ENCODE results near the gene GRIN2A. TPM values are rescaled to one million over a fixed set of nuclear protein-coding genes. Genes with fewer than 3 reads are reported as not detected.

GRIN2A gene
- polyA plus RNA-seq, 1 donor from 2014 or later, result not detected

GRCh38 chr16:10103118-10103517, 79.1 kb downstream of the GRIN2A start:
- Mint-ChIP-seq H3K27ac (no peak overlapping the region), H3K27me3 (no peaks in the 10 kb centered on the region), H3K4me3 (no peak overlapping the region), H3K9me3 (peaks cover 0 to 9% (median 6%) of the 10 kb centered on the region in 3 donors), H3K36me3 (no peaks in the 10 kb centered on the region), H3K4me1 (no peaks in the 10 kb centered on the region)

DNA sequence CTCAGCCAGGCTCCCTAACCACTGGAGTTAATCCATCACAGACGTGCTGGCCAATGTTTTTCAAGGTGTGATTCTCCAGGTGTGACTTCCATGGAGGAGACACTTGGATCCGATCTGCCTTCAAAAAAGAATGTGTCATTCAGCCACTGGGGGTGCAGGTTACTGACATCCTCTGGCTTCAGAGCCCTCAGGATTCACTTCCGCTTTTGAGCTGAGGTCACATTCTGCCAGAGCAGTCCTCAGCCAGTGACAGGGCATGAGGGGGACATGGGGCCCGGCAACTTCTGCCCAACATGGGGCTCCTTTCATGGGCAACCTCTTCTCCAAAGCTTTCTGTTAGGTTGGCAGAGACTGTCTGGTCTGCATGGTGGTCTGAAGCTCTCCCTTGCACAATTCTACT, 81.4 kb downstream of the GRIN2A start:
- Mint-ChIP-seq H3K27me3 (no peaks in the 10 kb centered on the region), H3K27ac (no peak overlapping the region), H3K4me3 (no peak overlapping the region), H3K9me3 (peaks cover 0 to 9% (median 6%) of the 10 kb centered on the region in 3 donors), H3K36me3 (no peaks in the 10 kb centered on the region), H3K4me1 (no peaks in the 10 kb centered on the region)

DNA sequence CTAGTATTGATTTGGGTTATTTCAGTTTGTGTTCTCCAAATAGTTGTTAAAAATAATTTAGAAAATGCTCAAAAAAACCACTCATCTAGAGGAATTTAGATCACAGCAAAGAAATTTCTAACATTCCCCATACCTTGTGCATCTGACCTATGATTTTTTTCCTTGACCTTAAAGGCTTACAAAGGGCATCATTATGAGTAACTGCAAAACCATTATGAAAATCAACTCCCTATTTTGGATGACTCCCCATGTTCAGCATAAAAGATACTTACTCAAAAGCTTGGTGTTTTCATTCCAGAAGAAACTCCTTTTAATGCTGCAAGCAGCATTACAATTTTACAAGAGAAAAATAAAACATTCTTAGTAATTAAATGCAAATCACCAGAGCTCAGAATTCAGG, 83.2 kb downstream of the GRIN2A start:
- no peaks in the 10 kb centered on the region for H3K4me1 Mint-ChIP-seq
- H3K27ac Mint-ChIP-seq, result no peak overlapping the region
- H3K9me3 Mint-ChIP-seq, result peaks cover 0 to 9% (median 6%) of the 10 kb centered on the region in 3 donors
- no peaks in the 10 kb centered on the region for H3K36me3 Mint-ChIP-seq
- no peak overlapping the region for H3K4me3 Mint-ChIP-seq
- no peaks in the 10 kb centered on the region for H3K27me3 Mint-ChIP-seq

DNA sequence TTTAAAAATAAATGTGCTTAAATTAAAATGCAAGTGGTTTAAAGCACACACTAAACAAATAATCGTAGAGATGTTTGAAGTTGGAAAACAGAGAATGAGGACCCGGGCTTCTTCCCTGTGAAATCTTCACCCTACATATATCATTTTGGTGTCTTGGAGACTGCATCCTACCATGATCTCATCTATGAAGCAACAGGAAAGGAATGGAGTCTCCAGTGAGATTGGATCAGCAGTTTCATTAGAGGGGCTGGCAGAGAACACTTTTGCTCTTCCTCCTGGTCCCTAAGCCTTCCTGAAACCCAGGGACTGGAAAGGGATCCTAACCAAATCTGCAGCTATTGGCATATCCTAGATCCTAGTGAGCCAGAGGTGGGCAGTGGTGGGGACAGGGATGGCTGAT, 85.0 kb downstream of the GRIN2A start:
- H3K27me3 Mint-ChIP-seq, result no peaks in the 10 kb centered on the region
- H3K27ac Mint-ChIP-seq, result no peak overlapping the region
- H3K36me3 Mint-ChIP-seq, result no peaks in the 10 kb centered on the region
- no peak overlapping the region for H3K4me3 Mint-ChIP-seq
- H3K4me1 Mint-ChIP-seq, result no peaks in the 10 kb centered on the region
- H3K9me3 Mint-ChIP-seq, result peaks cover 0 to 9% (median 4%) of the 10 kb centered on the region in 3 donors

DNA sequence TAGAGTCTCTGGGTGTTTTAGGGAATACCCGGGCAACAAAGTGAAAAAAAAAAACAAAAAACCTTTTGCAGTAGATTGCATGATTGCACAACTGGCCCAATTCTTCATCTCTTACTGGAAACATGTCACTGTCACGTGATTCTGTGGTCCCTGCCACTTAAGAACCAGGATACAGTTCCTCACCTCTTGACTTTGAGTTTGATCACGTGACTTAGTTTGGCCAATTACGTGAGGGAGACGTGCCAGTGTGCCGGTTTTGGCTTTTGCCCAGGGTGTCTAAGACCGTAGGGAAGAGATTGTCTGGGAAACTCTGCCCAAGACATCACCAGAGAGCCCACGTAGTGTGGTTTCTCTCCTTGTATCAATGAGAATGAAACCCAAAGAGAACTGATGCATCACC, 88.7 kb downstream of the GRIN2A start:
- no peaks in the 10 kb centered on the region for H3K27me3 Mint-ChIP-seq
- H3K36me3 Mint-ChIP-seq, result peaks cover 2% of the 10 kb centered on the region
- no peak overlapping the region for H3K27ac Mint-ChIP-seq
- H3K4me3 Mint-ChIP-seq, result no peak overlapping the region
- H3K4me1 Mint-ChIP-seq, result no peaks in the 10 kb centered on the region
- H3K9me3 Mint-ChIP-seq, result peaks cover 0 to 2% (median 1%) of the 10 kb centered on the region in 3 donors

- H3K9me3 Mint-ChIP-seq, result peaks cover 0 to 2% (median 2%) of the 10 kb centered on the region in 3 donors
- H3K4me3 Mint-ChIP-seq, result no peak overlapping the region
- H3K4me1 Mint-ChIP-seq, result no peaks in the 10 kb centered on the region
- no peak overlapping the region for H3K27ac Mint-ChIP-seq
- peaks cover 2% of the 10 kb centered on the region for H3K27me3 Mint-ChIP-seq
- H3K36me3 Mint-ChIP-seq, result peaks cover 2% of the 10 kb centered on the region
Measured at GRCh38 chr16:10090816-10091215, 91.4 kb downstream of the GRIN2A start.

- H3K27me3 Mint-ChIP-seq, result peaks cover 4% of the 10 kb centered on the region
Measured at GRCh38 chr16:10088380-10088793, 93.8 kb downstream of the GRIN2A start.

GRCh38 chr16:10087151-10087550, 95.1 kb downstream of the GRIN2A start:
- Mint-ChIP-seq H3K9me3 (peaks cover 0 to 3% (median 2%) of the 10 kb centered on the region in 3 donors), H3K27ac (peak overlapping the region in 1 of 3 donors; percentile 15), H3K36me3 (peaks cover 2% of the 10 kb centered on the region), H3K27me3 (peaks cover 4% of the 10 kb centered on the region), H3K4me1 (no peaks in the 10 kb centered on the region), H3K4me3 (no peak overlapping the region)

More at GRCh38 chr16:10088380-10088793, 93.8 kb downstream of the GRIN2A start:
- H3K4me3 Mint-ChIP-seq, result no peak overlapping the region
- H3K4me1 Mint-ChIP-seq, result no peaks in the 10 kb centered on the region
- no peak overlapping the region for H3K27ac Mint-ChIP-seq
- peaks cover 0 to 2% (median 2%) of the 10 kb centered on the region in 3 donors for H3K9me3 Mint-ChIP-seq
- peaks cover 2% of the 10 kb centered on the region for H3K36me3 Mint-ChIP-seq

GRCh38 chr16:10086620-10087019, 95.6 kb downstream of the GRIN2A start:
- Mint-ChIP-seq H3K27ac (no peak overlapping the region), H3K4me1 (no peaks in the 10 kb centered on the region), H3K36me3 (peaks cover 2% of the 10 kb centered on the region), H3K4me3 (no peak overlapping the region), H3K9me3 (peaks cover 0 to 3% (median 2%) of the 10 kb centered on the region in 3 donors), H3K27me3 (peaks cover 4% of the 10 kb centered on the region)

DNA sequence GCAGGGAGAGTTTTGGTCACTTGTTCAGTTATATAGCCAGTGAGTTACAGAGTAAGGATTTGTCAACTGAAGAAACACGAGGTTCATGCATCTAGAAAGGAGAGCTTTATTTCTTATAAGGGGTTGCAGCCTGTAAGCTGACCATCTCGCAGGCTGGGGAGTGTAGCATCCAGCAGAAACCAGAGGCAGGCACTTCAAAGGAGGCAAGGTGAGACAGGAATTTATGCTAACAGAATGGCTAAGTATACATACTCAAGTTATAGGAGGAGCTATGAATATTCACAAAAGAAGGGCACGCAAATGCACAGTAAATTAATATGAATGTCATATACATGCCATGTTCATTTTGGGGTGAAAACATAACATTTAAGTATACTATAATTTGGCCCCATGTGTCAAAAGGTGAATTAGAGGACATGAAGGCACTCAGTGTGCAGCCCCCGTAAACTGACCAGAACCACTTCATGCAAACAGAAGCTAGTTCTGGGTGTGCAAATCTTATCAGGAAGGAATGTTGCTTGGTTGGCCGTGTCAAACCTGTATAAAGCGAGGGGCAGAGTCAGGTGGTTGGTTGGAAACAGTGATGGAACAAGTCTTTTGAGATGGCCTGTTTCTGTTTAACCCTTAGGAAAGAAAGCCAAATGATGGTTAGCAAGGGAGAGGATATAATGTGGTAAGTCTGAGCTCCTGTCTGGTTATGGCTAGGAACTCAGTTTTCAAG, 97.0 kb downstream of the GRIN2A start:
- no peaks in the 10 kb centered on the region for H3K4me1 Mint-ChIP-seq
- peaks cover 4% of the 10 kb centered on the region for H3K27me3 Mint-ChIP-seq
- no peak overlapping the region for H3K4me3 Mint-ChIP-seq

DNA sequence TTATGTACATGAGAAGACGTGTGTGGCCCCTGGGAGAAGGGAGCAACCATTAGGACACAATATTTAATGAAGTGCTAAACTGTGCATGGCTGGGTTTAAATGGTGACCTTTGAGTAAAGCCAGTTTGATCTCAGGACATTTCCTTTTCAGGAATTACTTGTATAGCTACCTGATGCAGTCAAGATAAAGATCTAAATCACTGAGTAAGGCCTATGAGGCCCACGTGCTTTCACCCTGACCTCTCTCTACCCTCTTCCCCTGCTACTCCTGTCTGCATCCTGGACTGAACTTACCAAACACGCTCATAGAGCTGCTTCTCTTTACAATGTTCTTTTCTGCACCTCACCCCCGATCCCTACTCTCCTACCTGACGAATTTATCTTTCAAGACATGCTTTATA, 98.9 kb downstream of the GRIN2A start:
- H3K36me3 Mint-ChIP-seq, result no peaks in the 10 kb centered on the region
- H3K27ac Mint-ChIP-seq, result no peak overlapping the region
- peaks cover 10% of the 10 kb centered on the region for H3K27me3 Mint-ChIP-seq
- H3K9me3 Mint-ChIP-seq, result peaks cover 0 to 5% (median 0%) of the 10 kb centered on the region in 3 donors
- no peak overlapping the region for H3K4me3 Mint-ChIP-seq
- H3K4me1 Mint-ChIP-seq, result no peaks in the 10 kb centered on the region

More for the DNA sequence above, 97.0 kb downstream of the GRIN2A start:
- peaks cover 0 to 3% (median 2%) of the 10 kb centered on the region in 3 donors for H3K9me3 Mint-ChIP-seq
- H3K36me3 Mint-ChIP-seq, result peaks cover 2% of the 10 kb centered on the region
- no peak overlapping the region for H3K27ac Mint-ChIP-seq

GRCh38 chr16:10081201-10081940, 100.9 kb downstream of the GRIN2A start:
- Mint-ChIP-seq H3K27ac (no peak overlapping the region), H3K4me3 (no peak overlapping the region), H3K27me3 (peaks cover 10% of the 10 kb centered on the region), H3K9me3 (peaks cover 0 to 8% (median 0%) of the 10 kb centered on the region in 3 donors), H3K36me3 (no peaks in the 10 kb centered on the region), H3K4me1 (no peaks in the 10 kb centered on the region)

GRCh38 chr16:10080051-10080772, 102.0 kb downstream of the GRIN2A start:
- Mint-ChIP-seq H3K27me3 (peaks cover 5% of the 10 kb centered on the region), H3K9me3 (peaks cover 0 to 9% (median 0%) of the 10 kb centered on the region in 3 donors), H3K27ac (no peak overlapping the region)

GRCh38 chr16:10078541-10078949, 103.7 kb downstream of the GRIN2A start:
- Mint-ChIP-seq H3K4me1 (no peaks in the 10 kb centered on the region), H3K36me3 (no peaks in the 10 kb centered on the region), H3K9me3 (peaks cover 0 to 9% (median 0%) of the 10 kb centered on the region in 3 donors), H3K4me3 (no peak overlapping the region), H3K27ac (no peak overlapping the region), H3K27me3 (peaks cover 5% of the 10 kb centered on the region)

More at GRCh38 chr16:10080051-10080772, 102.0 kb downstream of the GRIN2A start:
- Mint-ChIP-seq H3K4me3 (no peak overlapping the region), H3K4me1 (no peaks in the 10 kb centered on the region), H3K36me3 (no peaks in the 10 kb centered on the region)

DNA sequence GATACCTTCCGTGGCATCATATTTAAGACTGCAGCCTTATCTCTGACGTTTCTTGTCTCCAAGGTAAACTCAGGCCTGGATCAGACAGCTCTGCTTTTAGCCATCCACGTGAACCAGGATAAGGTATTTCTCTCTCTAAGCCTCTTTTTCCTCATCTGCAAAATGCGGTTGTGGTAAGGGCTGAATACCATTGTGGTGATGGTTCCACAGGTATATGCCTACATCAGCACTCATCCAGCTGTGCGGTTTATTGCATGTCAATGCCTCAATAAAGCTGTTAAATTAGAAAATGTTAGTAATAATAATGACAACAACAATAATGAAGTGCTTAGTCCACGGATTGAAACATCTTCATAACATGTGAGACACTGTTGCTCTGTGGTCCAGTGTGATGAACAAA, 104.4 kb downstream of the GRIN2A start:
- H3K36me3 Mint-ChIP-seq, result no peaks in the 10 kb centered on the region
- no peak overlapping the region for H3K4me3 Mint-ChIP-seq
- peaks cover 0 to 9% (median 0%) of the 10 kb centered on the region in 3 donors for H3K9me3 Mint-ChIP-seq
- no peak overlapping the region for H3K27ac Mint-ChIP-seq
- H3K27me3 Mint-ChIP-seq, result peaks cover 5% of the 10 kb centered on the region
- H3K4me1 Mint-ChIP-seq, result no peaks in the 10 kb centered on the region
